K562 (cell line): ENCODE measurements around the gene HOXA7. TPM values are rescaled to one million over a fixed set of nuclear protein-coding genes. Genes with fewer than 3 reads are reported as not detected.

ENCODE experiments used
- ATAC-seq: fragments of 200-7000 bp; cut with Tn5 transposase; 3 replicates; pipeline ENCODE4 v1.9.1; 2020; ENCODE audit warnings: moderate library complexity
- BruUV-seq: library from RNA; stranded (reverse); fragments of 400-500 nt; replicated peaks from 2 replicates; lab custom pipeline; 2021; lab: Mats Ljungman, UMichigan
- CTCF ChIA-PET: fragments of 300-600 bp; formaldehyde crosslinking; extraction: SDS; loops from one replicate; lab custom pipeline; 2021; ENCODE audit warnings: low intra/inter-chr PET ratio; lab: Yijun Ruan, JAX
- POLR2A ChIA-PET: fragments of 300-600, 350-650 bp; sonication (Branson Sonifier 250); formaldehyde crosslinking; extraction: SDS; loops from one replicate; lab custom pipeline; 2021; ENCODE audit warnings: antibody characterized with exemption, inconsistent platforms; lab: Yijun Ruan, JAX
- DNase-seq, 4 experiments: peaks; one replicate each; pipeline versions ENCODE4 v3.0.0 to v3.0.0-alpha.2; 2011 to 2018; ENCODE audit warnings: low spot score in 3 of 4, mixed read lengths in 3 of 4; ENCODE audit errors: extremely low read depth in 1 of 4
- FAIRE-seq: peaks from 2 replicates; lab custom pipeline; 2011; peaks lifted over from hg19 to GRCh38; lab: Jason Lieb, UNC
- H2AFZ ChIP-seq: 2 replicates; pipeline ENCODE4 v1.6.0; 2011; ENCODE audit warnings: low read depth, low read length, control low read depth, inconsistent platforms
- H3K27ac ChIP-seq: fragments of 200-600 bp; 3 replicates; pipeline ENCODE4 v1.8.0; 2011; ENCODE audit warnings: low read depth, mild to moderate bottlenecking, control low read depth, inconsistent platforms, low read length, moderate library complexity, mixed read lengths; ENCODE audit errors: extremely low read depth
- H3K27me3 ChIP-seq, 2 experiments: fragments of 300-600 bp in 1 of 2; 2 replicates in 1 of 2; 3 replicates in 1 of 2; pipeline versions ENCODE4 v1.6.0 to v1.8.0; 2011; ENCODE audit warnings: inconsistent platforms in 2 of 2, low read length in 2 of 2, mild to moderate bottlenecking in 1 of 2, mixed read lengths in 1 of 2, moderate library complexity in 1 of 2; ENCODE audit not compliant: control insufficient read depth in 2 of 2, insufficient read depth in 2 of 2
- H3K36me3 ChIP-seq: fragments of 300-600 bp; 3 replicates; pipeline ENCODE4 v1.8.0; 2011; ENCODE audit warnings: mild to moderate bottlenecking, low read length, inconsistent platforms; ENCODE audit not compliant: control insufficient read depth, insufficient read depth
- H3K4me1 ChIP-seq, 2 experiments: fragments of 200-600 bp in 1 of 2; replicated peaks in 1 of 2; 2 replicates in 1 of 2; 3 replicates in 1 of 2; pipeline versions ENCODE4 v1.5.1 to v1.8.0; 2011; ENCODE audit warnings: inconsistent platforms in 2 of 2, low read length in 2 of 2, mild to moderate bottlenecking in 1 of 2, mixed read lengths in 1 of 2, moderate library complexity in 1 of 2; ENCODE audit not compliant: control insufficient read depth in 2 of 2, insufficient read depth in 2 of 2
- H3K4me2 ChIP-seq: 2 replicates; pipeline ENCODE4 v1.6.1; 2011; ENCODE audit warnings: low read length, control low read depth, inconsistent platforms, mixed read lengths; ENCODE audit not compliant: insufficient read depth
- H3K4me3 ChIP-seq: fragments of 200-600 bp; sonication (generic), shearing (Covaris generic); 2 replicates; pipeline ENCODE4 v1.5.1; 2016; ENCODE audit warnings: control low read depth, inconsistent platforms
- H3K79me2 ChIP-seq: fragments of 200-600 bp; 3 replicates; pipeline ENCODE4 v1.8.0; 2011; ENCODE audit warnings: low read length, inconsistent platforms; ENCODE audit not compliant: control insufficient read depth, insufficient read depth
- H3K9ac ChIP-seq, 2 experiments: 2 replicates each; pipeline versions ENCODE4 v1.6.0 to v1.6.1; 2011; ENCODE audit warnings: low read depth in 2 of 2, low read length in 2 of 2, control low read depth in 1 of 2, inconsistent platforms in 1 of 2, mild to moderate bottlenecking in 1 of 2, mixed read lengths in 1 of 2; ENCODE audit not compliant: insufficient read depth in 1 of 2
- H3K9me1 ChIP-seq: one replicate; pipeline ENCODE4 v1.6.0; 2011; ENCODE audit warnings: inconsistent platforms, mild to moderate bottlenecking, low read length, moderate library complexity; ENCODE audit not compliant: control insufficient read depth, insufficient read depth
- H3K9me3 ChIP-seq: replicated peaks from 2 replicates; pipeline ENCODE4 v1.5.1; 2011; ENCODE audit warnings: low read depth, low read length, inconsistent platforms; ENCODE audit not compliant: control insufficient read depth, insufficient read depth
- H4K20me1 ChIP-seq: replicated peaks from 2 replicates; pipeline ENCODE4 v1.6.1; 2011; ENCODE audit warnings: low read length, inconsistent platforms, mixed read lengths; ENCODE audit not compliant: control insufficient read depth, insufficient read depth
- MCM2 ChIP-seq: fragments of 450-650 bp; IDR thresholded peaks from 2 replicates; pipeline ENCODE4 v1.6.1; 2017; ENCODE audit warnings: low read depth, mild to moderate bottlenecking
- MCM5 ChIP-seq: fragments of 450-650 bp; IDR thresholded peaks from 2 replicates; pipeline ENCODE4 v1.6.1; 2016; ENCODE audit warnings: low read depth
- MEF2A ChIP-seq: IDR thresholded peaks from 2 replicates; pipeline ENCODE4 v1.6.1; 2011; ENCODE audit warnings: low read depth, mild to moderate bottlenecking, low read length, moderate library complexity; ENCODE audit not compliant: control insufficient read depth
- MXI1 ChIP-seq: IDR thresholded peaks from 2 replicates; pipeline ENCODE4 v1.6.1; 2011; ENCODE audit warnings: low read depth, mild to moderate bottlenecking, improper control_type of control experiment, low read length
- SFPQ ChIP-seq: fragments of 200-400 bp; formaldehyde crosslinking; IDR thresholded peaks from 2 replicates; pipeline ENCODE4 v1.6.1; 2017; ENCODE audit warnings: mild to moderate bottlenecking, low read depth, low read length, moderate library complexity
- SMAD2 ChIP-seq: fragments of 150-350 bp; IDR thresholded peaks from 2 replicates; pipeline ENCODE4 v1.6.1; 2014; ENCODE audit warnings: low read depth, mild to moderate bottlenecking, low read length
- STAT5B ChIP-seq: fragments of 250-450 bp; sonication (Bioruptor Pico); IDR thresholded peaks from 2 replicates; pipeline ENCODE4 v1.8.0; 2021; ENCODE audit warnings: mild to moderate bottlenecking, inconsistent platforms
- WGBS: fragments of 100-300 bp; shearing (Covaris generic); methylation state at CpG from one replicate; pipeline ENCODE4 v1.1.6; 2016; ENCODE audit warnings: low coverage, mixed read lengths; ENCODE audit not compliant: insufficient coverage; ENCODE audit errors: missing lambda C conversion rate; 5-methylcytosine and 5-hydroxymethylcytosine counted together
- in situ Hi-C: fragments of 300-500 bp; cut with MboI; formaldehyde crosslinking; loops from 4 replicates; pipeline ENCODE4 v1.15.0; 2018; ENCODE audit warnings: inconsistent platforms, mixed read lengths
- intact Hi-C: fragments of 100-400 bp; cut with micrococcal nuclease; formaldehyde crosslinking; loops from 2 replicates; pipeline ENCODE4 v1.14.2; 2022
- polyA plus RNA-seq, 8 experiments: library from polyadenylated mRNA; depleted of rRNA in 4 of 8; stranded (reverse) in 5 of 8; unstranded in 3 of 8; fragments of >200 nt; fragmentation: Nextera tagmentation in 2 of 8; fragmentation: Illumina TruSeq in 1 of 8; extraction: Ambion mirVana in 2 of 8; extraction: Trizol in 1 of 8; gene quantifications; 2 replicates each; pipeline versions ENCODE4 v1.2.1 to v1.2.3, GENCODE V29; 2011 to 2014; ENCODE audit warnings: inconsistent platforms in 1 of 8, missing spikeins in 1 of 8
- total RNA-seq, 7 experiments: library from RNA; depleted of rRNA in 6 of 7; stranded (reverse); fragments of >200 nt in 6 of 7; fragmentation: Illumina TruSeq in 2 of 7; extraction: Trizol in 2 of 7; gene quantifications; 2 replicates each; pipeline versions ENCODE4 v1.2.1 to v1.2.3, GENCODE V29; 2011 to 2021; ENCODE audit warnings: low replicate concordance in 1 of 7
- TF ChIP-seq, protein P1 (sequence below): fragments of 250-450 bp; sonication (Bioruptor Pico); IDR thresholded peaks from 2 replicates; pipeline ENCODE4 v1.5.0; 2021
- TF ChIP-seq, protein P2 (sequence below): fragments of 450-650 bp; IDR thresholded peaks from 2 replicates; pipeline ENCODE4 v1.6.1; 2016; ENCODE audit warnings: borderline replicate concordance
- TF ChIP-seq, protein P3 (sequence below): fragments of 250-450 bp; sonication (Bioruptor Pico); IDR thresholded peaks from 2 replicates; pipeline ENCODE4 v1.5.0; 2020; ENCODE audit warnings: mild to moderate bottlenecking, borderline replicate concordance

HOXA7 gene
- total and polyA plus RNA-seq, 9 of the 15 experiments (the other 6 are each of a cell fraction or from before 2014, with no cell fraction given): not detected

- TF ChIP-seq SFPQ (no peak), MCM5 (no peak)
These were observed 7.0 kb upstream of the HOXA7 start (continued) for GRCh38 chr7:27163288-27164044.

- no TSS peak for BruUV-seq
These were observed 6.2 kb upstream of the HOXA7 start for GRCh38 chr7:27162561-27163287.

More at GRCh38 chr7:27162561-27163287, 6.2 kb upstream of the HOXA7 start:
- POLR2A ChIA-PET: interaction anchor here (0.6 to 1.5 kb wide), 4 partner anchors 13 to 476 kb away, joined by 3 to 4 read pairs (median 3); partner anchors contain the start of gene HOXA5
- DNase-seq (no peak), ATAC-seq (no peak), FAIRE-seq (no peak)
- Histone ChIP-seq H3K9me3 (no peaks in the 10 kb centered on the region), H3K4me2 (no peak overlapping the region), H3K9ac (no peak overlapping the region), H3K9me1 (no peaks in the 10 kb centered on the region), H3K4me1 (peaks cover 0 to 26% of the 10 kb centered on the region in 2 experiments; a peak in 2 of 5 replicates), H2AFZ (no peak overlapping the region), H3K27ac (no peak overlapping the region), H3K4me3 (no peak overlapping the region), H3K27me3 (peaks cover 29 to 75% of the 10 kb centered on the region in 2 experiments), H4K20me1 (no peaks in the 10 kb centered on the region), H3K79me2 (no peaks in the 10 kb centered on the region), H3K36me3 (no peaks in the 10 kb centered on the region)
- CTCF ChIA-PET: no interaction called here
- TF ChIP-seq STAT5B (CRISPR knock-in tag) (no peak), MCM2 (no peak), SMAD2 (no peak), MXI1 (no peak), MEF2A (no peak)
- TF ChIP-seq, protein P1, sequence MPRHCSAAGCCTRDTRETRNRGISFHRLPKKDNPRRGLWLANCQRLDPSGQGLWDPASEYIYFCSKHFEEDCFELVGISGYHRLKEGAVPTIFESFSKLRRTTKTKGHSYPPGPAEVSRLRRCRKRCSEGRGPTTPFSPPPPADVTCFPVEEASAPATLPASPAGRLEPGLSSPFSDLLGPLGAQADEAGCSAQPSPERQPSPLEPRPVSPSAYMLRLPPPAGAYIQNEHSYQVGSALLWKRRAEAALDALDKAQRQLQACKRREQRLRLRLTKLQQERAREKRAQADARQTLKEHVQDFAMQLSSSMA: no peak
- TF ChIP-seq, protein P2, sequence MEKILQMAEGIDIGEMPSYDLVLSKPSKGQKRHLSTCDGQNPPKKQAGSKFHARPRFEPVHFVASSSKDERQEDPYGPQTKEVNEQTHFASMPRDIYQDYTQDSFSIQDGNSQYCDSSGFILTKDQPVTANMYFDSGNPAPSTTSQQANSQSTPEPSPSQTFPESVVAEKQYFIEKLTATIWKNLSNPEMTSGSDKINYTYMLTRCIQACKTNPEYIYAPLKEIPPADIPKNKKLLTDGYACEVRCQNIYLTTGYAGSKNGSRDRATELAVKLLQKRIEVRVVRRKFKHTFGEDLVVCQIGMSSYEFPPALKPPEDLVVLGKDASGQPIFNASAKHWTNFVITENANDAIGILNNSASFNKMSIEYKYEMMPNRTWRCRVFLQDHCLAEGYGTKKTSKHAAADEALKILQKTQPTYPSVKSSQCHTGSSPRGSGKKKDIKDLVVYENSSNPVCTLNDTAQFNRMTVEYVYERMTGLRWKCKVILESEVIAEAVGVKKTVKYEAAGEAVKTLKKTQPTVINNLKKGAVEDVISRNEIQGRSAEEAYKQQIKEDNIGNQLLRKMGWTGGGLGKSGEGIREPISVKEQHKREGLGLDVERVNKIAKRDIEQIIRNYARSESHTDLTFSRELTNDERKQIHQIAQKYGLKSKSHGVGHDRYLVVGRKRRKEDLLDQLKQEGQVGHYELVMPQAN: no peak
- TF ChIP-seq, protein P3, sequence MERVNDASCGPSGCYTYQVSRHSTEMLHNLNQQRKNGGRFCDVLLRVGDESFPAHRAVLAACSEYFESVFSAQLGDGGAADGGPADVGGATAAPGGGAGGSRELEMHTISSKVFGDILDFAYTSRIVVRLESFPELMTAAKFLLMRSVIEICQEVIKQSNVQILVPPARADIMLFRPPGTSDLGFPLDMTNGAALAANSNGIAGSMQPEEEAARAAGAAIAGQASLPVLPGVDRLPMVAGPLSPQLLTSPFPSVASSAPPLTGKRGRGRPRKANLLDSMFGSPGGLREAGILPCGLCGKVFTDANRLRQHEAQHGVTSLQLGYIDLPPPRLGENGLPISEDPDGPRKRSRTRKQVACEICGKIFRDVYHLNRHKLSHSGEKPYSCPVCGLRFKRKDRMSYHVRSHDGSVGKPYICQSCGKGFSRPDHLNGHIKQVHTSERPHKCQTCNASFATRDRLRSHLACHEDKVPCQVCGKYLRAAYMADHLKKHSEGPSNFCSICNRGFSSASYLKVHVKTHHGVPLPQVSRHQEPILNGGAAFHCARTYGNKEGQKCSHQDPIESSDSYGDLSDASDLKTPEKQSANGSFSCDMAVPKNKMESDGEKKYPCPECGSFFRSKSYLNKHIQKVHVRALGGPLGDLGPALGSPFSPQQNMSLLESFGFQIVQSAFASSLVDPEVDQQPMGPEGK: no peak
- in situ Hi-C loops (loop anchor here (25.0 kb wide), 3 partner anchors 650 to 1275 kb away; no protein-coding TSS in a partner anchor), intact Hi-C loops (loop anchor here (5.0 kb wide), 3 partner anchors 300 to 1270 kb away; partner anchors contain the start of genes SKAP2 and SNX10)
- WGBS: 9% methylated on average over 7 of the region's 7 CpGs
